B cell (primary cell): ENCODE results near the gene TMEM150A. TPM values are rescaled to one million over a fixed set of nuclear protein-coding genes. Genes with fewer than 3 reads are reported as not detected.

ENCODE experiments used
- ATAC-seq: fragments of 200-7000 bp; cut with Tn5 transposase; one replicate; pipeline ENCODE4 v1.10.0; 2021; ENCODE audit warnings: low read depth, mild to moderate bottlenecking, moderate number of reproducible peaks, moderate library complexity
- CTCF ChIA-PET: fragments of 350-600 bp; sonication (Branson Sonifier 250); formaldehyde crosslinking; loops from one replicate; lab custom pipeline; 2021; ENCODE audit warnings: antibody characterized with exemption, inconsistent platforms; lab: Charles Lee
- POLR2A ChIA-PET: fragments of 350-600 bp; sonication (Branson Sonifier 250); formaldehyde crosslinking; loops from one replicate; lab custom pipeline; 2021; ENCODE audit warnings: antibody characterized with exemption; lab: Charles Lee
- DNase-seq: peaks from one replicate; pipeline ENCODE4 v3.0.0; 2013
- H2AFZ ChIP-seq: 2 replicates; pipeline ENCODE4 v1.6.1; 2012; ENCODE audit warnings: mild to moderate bottlenecking, low read depth, low read length; ENCODE audit not compliant: insufficient read depth, poor library complexity, severe bottlenecking
- H3K27ac ChIP-seq, 2 donors: 1 replicate in 1 of 2; 2 replicates in 1 of 2; pipeline ENCODE4 v1.5.1; 2012 to 2013; ENCODE audit warnings: low read length in 2 of 2, mild to moderate bottlenecking in 2 of 2, moderate library complexity in 1 of 2
- H3K27me3 ChIP-seq, 4 experiments: fragments of 200-600 bp in 1 of 4; sonication (generic) in 1 of 4; replicated peaks in 1 of 4; 1 replicate in 2 of 4; 2 replicates in 2 of 4; pipeline versions ENCODE4 v1.6.1 to v1.7.0; 2013 to 2016; ENCODE audit warnings: low read length in 3 of 4, mild to moderate bottlenecking in 2 of 4, mixed read lengths in 1 of 4, moderate library complexity in 1 of 4; ENCODE audit not compliant: insufficient read depth in 4 of 4, control insufficient read depth in 3 of 4; ENCODE audit errors: control extremely low read depth in 1 of 4
- H3K36me3 ChIP-seq, 2 experiments: replicated peaks in 1 of 2; 1 replicate in 1 of 2; 2 replicates in 1 of 2; pipeline versions ENCODE4 v1.6.1 to v1.7.1; 2013; ENCODE audit warnings: low read length in 1 of 2; ENCODE audit not compliant: insufficient read depth in 2 of 2, control insufficient read depth in 1 of 2; ENCODE audit errors: control extremely low read depth in 1 of 2, extremely low read depth in 1 of 2
- H3K4me1 ChIP-seq, 2 donors: fragments of 200-600 bp in 1 of 2; sonication (generic) in 1 of 2; 1 replicate in 1 of 2; 2 replicates in 1 of 2; pipeline versions ENCODE4 v1.5.1 to v1.6.1; 2013 to 2017; ENCODE audit warnings: low read length in 2 of 2; ENCODE audit not compliant: control insufficient read depth in 2 of 2, insufficient read depth in 2 of 2
- H3K4me2 ChIP-seq: replicated peaks from 2 replicates; pipeline ENCODE3; 2012; ENCODE audit warnings: mild to moderate bottlenecking, low read depth, low read length; ENCODE audit not compliant: poor library complexity, severe bottlenecking
- H3K4me3 ChIP-seq, 5 experiments: fragments of 200-600 bp in 1 of 5; sonication (generic) in 1 of 5; 1 replicate in 3 of 5; 2 replicates in 2 of 5; pipeline versions ENCODE4 v1.5.1 to v1.7.0; 2011 to 2016; ENCODE audit warnings: low read length in 4 of 5, mild to moderate bottlenecking in 4 of 5, low read depth in 2 of 5, control low read depth in 1 of 5, moderate library complexity in 1 of 5; ENCODE audit not compliant: insufficient read depth in 1 of 5; ENCODE audit errors: control extremely low read depth in 1 of 5, extremely low read depth in 1 of 5
- H3K79me2 ChIP-seq: fragments of 200-600 bp; sonication (generic); one replicate; pipeline ENCODE4 v1.6.0; 2016; ENCODE audit warnings: low read length; ENCODE audit not compliant: control insufficient read depth, insufficient read depth
- H3K9ac ChIP-seq: fragments of 200-600 bp; sonication (generic); 2 replicates; pipeline ENCODE4 v1.6.1; 2017; ENCODE audit warnings: mild to moderate bottlenecking, low read length, moderate library complexity
- H3K9me3 ChIP-seq, 3 donors: one replicate each; pipeline versions ENCODE4 v1.6.1 to v1.7.1; 2013; ENCODE audit warnings: low read length in 2 of 3; ENCODE audit not compliant: control insufficient read depth in 2 of 3, insufficient read depth in 1 of 3; ENCODE audit errors: control extremely low read depth in 1 of 3
- H4K20me1 ChIP-seq: 2 replicates; pipeline ENCODE4 v1.6.0; 2012; ENCODE audit warnings: mild to moderate bottlenecking, low read length; ENCODE audit not compliant: insufficient read depth, control insufficient read depth, poor library complexity, severe bottlenecking
- H3K27ac Mint-ChIP-seq: one replicate; pipeline ENCODE4 v1.8.0; 2021; ENCODE audit warnings: mixed read lengths
- H3K27me3 Mint-ChIP-seq: one replicate; pipeline ENCODE4 v1.8.0; 2021; ENCODE audit warnings: mixed read lengths
- H3K4me1 Mint-ChIP-seq: one replicate; pipeline ENCODE4 v1.8.0; 2021; ENCODE audit warnings: mixed read lengths
- H3K4me3 Mint-ChIP-seq: one replicate; pipeline ENCODE4 v1.8.0; 2021; ENCODE audit warnings: mixed read lengths
- H3K9me3 Mint-ChIP-seq: one replicate; pipeline ENCODE4 v1.8.0; 2022; ENCODE audit warnings: mixed read lengths; ENCODE audit not compliant: insufficient read depth
- EZH2 ChIP-seq: IDR thresholded peaks from 2 replicates; pipeline ENCODE4 v1.6.1; 2012; ENCODE audit warnings: borderline replicate concordance, low read depth, mild to moderate bottlenecking, moderate library complexity, low read length; ENCODE audit not compliant: insufficient read depth, poor library complexity, severe bottlenecking
- WGBS: methylation state at CpG from one replicate; pipeline ENCODE4 v1.1.5; 2013; ENCODE audit warnings: missing lambda C conversion rate; ENCODE audit not compliant: insufficient coverage; 5-methylcytosine and 5-hydroxymethylcytosine counted together
- intact Hi-C: fragments of 100-400 bp; cut with micrococcal nuclease; formaldehyde crosslinking; loops from one replicate; pipeline ENCODE4 v1.10.0; 2022
- polyA plus RNA-seq: library from polyadenylated mRNA; depleted of rRNA; stranded (reverse); fragments of >200 nt; gene quantifications from 2 replicates; pipeline ENCODE4 v1.2.3, GENCODE V29; 2012
- total RNA-seq, 2 donors: library from RNA; stranded (reverse); fragments of 120-200 nt in 1 of 2; gene quantifications; 1 replicate in 1 of 2; 2 replicates in 1 of 2; pipeline versions ENCODE4 v1.2.3 to v1.2.4, GENCODE V29; 2013 to 2022
- TF ChIP-seq, protein P1 (sequence below): fragments of 200-600 bp; IDR thresholded peaks from one replicate; pipeline ENCODE4 v1.8.0; 2022; ENCODE audit warnings: antibody characterized with exemption, mild to moderate bottlenecking

Gene TMEM150A
- total and polyA plus RNA-seq, 2 donors (not counting 1 experiment from before 2014, with no cell fraction given): 23.0 to 26.4 TPM

DNA sequence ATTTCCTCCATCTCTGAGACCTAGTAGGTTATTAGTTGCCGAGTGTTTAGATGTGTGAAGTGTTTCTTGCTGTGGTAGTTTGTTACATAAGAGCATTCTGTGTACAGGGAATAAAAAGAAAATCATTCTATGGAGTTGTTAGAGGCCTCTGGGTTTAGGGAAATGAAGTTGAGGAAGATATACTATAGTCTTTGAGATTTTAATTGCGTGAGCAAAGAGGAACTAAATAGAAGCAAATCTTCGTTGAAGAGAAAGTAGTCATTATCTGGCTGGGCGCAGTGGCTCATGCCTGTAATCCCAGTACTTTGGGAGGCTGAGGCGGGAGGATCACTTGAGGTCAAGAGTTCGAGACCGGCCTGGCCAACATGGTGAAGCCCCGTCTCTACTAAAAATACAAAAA is 32.5 kb upstream of the TMEM150A start:
- DNase-seq (no peak), ATAC-seq (no peak)
- intact Hi-C loops: no loop called here
- Histone ChIP-seq H3K36me3 (peaks cover 9 to 88% of the 10 kb centered on the region in 2 experiments), H3K27ac (no peak overlapping the region), H2AFZ (no peak overlapping the region), H3K27me3 (no peaks in the 10 kb centered on the region), H3K79me2 (peaks cover 35% of the 10 kb centered on the region), H3K4me1 (no peaks in the 10 kb centered on the region), H3K9me3 (no peaks in the 10 kb centered on the region), H4K20me1 (peaks cover 13% of the 10 kb centered on the region), H3K9ac (no peak overlapping the region), H3K4me3 (no peak overlapping the region), H3K4me2 (no peak overlapping the region)
- CTCF ChIA-PET: interaction anchor here (1.2 to 8.4 kb wide), 3 partner anchors 10 to 72 kb away, joined by 3 to 134 read pairs (median 22); no protein-coding TSS in a partner anchor
- H3K27ac Mint-ChIP-seq: no peak overlapping the region
- TF ChIP-seq EZH2: no peak
- TF ChIP-seq, protein P1, sequence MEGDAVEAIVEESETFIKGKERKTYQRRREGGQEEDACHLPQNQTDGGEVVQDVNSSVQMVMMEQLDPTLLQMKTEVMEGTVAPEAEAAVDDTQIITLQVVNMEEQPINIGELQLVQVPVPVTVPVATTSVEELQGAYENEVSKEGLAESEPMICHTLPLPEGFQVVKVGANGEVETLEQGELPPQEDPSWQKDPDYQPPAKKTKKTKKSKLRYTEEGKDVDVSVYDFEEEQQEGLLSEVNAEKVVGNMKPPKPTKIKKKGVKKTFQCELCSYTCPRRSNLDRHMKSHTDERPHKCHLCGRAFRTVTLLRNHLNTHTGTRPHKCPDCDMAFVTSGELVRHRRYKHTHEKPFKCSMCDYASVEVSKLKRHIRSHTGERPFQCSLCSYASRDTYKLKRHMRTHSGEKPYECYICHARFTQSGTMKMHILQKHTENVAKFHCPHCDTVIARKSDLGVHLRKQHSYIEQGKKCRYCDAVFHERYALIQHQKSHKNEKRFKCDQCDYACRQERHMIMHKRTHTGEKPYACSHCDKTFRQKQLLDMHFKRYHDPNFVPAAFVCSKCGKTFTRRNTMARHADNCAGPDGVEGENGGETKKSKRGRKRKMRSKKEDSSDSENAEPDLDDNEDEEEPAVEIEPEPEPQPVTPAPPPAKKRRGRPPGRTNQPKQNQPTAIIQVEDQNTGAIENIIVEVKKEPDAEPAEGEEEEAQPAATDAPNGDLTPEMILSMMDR: no peak
- no peaks in the 10 kb centered on the region for H3K27me3 Mint-ChIP-seq
- no peaks in the 10 kb centered on the region for H3K9me3 Mint-ChIP-seq
- H3K4me1 Mint-ChIP-seq: peaks cover 4% of the 10 kb centered on the region
- H3K4me3 Mint-ChIP-seq: no peak overlapping the region
- 91% methylated on average over 3 of the region's 8 CpGs for WGBS
- POLR2A ChIA-PET: no interaction called here

DNA sequence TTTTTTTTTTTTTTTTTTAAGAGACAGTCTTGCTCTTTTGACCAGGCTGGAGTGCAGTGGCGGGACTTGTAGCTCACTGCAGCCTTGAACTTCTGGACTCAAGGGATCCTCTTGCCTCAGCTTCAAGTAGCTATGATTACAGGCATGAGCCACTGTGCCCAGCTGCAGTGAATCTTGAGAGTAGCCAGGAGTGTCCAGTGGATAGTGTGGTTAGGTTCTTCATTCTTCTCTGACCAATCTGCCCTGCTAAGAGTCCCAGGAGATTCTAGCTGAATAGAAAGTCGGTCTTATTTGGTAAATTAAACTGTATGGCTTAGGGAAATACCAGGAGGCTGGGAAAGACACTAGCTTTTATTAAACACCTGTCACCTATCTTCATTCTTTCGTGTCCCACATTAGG is 28.8 kb upstream of the TMEM150A start:
- TF ChIP-seq, protein P1: no peak
- no peak for TF ChIP-seq EZH2
- H3K27ac ChIP-seq: no peak overlapping the region
- peaks cover 10 to 81% of the 10 kb centered on the region in 2 experiments for H3K36me3 ChIP-seq
- peaks cover 25% of the 10 kb centered on the region for H3K79me2 ChIP-seq
- no peaks in the 10 kb centered on the region for H3K9me3 ChIP-seq
- no peak overlapping the region for H3K9ac ChIP-seq
- H4K20me1 ChIP-seq: peaks cover 5% of the 10 kb centered on the region
- ChIA-PET CTCF (interaction anchor here (1.1 to 1.7 kb wide), 4 partner anchors 8 to 80 kb away, joined by 3 to 7 read pairs (median 4); no protein-coding TSS in a partner anchor), POLR2A (no interaction called here)
- H3K4me3 ChIP-seq: no peak overlapping the region
- Mint-ChIP-seq H3K4me3 (no peak overlapping the region), H3K27me3 (no peaks in the 10 kb centered on the region), H3K9me3 (no peaks in the 10 kb centered on the region), H3K4me1 (peaks cover 10% of the 10 kb centered on the region), H3K27ac (no peak overlapping the region)
- H3K4me2 ChIP-seq: no peak overlapping the region
- H2AFZ ChIP-seq: no peak overlapping the region
- ATAC-seq (no peak), DNase-seq (no peak)
- peaks cover 7% of the 10 kb centered on the region in 2 donors for H3K4me1 ChIP-seq
- no CpG with 5 or more reads among the region's 3 CpGs for WGBS
- H3K27me3 ChIP-seq: no peaks in the 10 kb centered on the region
- intact Hi-C loops: no loop called here
